GM23248 (cell line): ENCODE measurements around the gene PIP4K2A. TPM values are rescaled to one million over a fixed set of nuclear protein-coding genes. Genes with fewer than 3 reads are reported as not detected.
A peak's percentile ranks its signal among the peaks of the same experiment; 100 is the strongest.

Source experiments
- DNase-seq: peaks from one replicate; pipeline ENCODE4 v3.0.0-alpha.2; 2015
- H2AFZ ChIP-seq: fragments of 200-600 bp; sonication (generic); 2 replicates; pipeline ENCODE4 v1.6.1; 2016; ENCODE audit warnings: antibody characterized with exemption
- H3F3A ChIP-seq: fragments of 200-600 bp; sonication (generic); 2 replicates; pipeline ENCODE4 v1.6.1; 2016; ENCODE audit warnings: mild to moderate bottlenecking, antibody characterized with exemption, mixed run types; ENCODE audit not compliant: insufficient read depth
- H3K27ac ChIP-seq: fragments of 200-600 bp; sonication (generic); 2 replicates; pipeline ENCODE4 v1.5.1; 2016; ENCODE audit warnings: mild to moderate bottlenecking
- H3K27me3 ChIP-seq: fragments of 200-600 bp; sonication (generic); replicated peaks from 2 replicates; pipeline ENCODE4 v1.6.1; 2016; ENCODE audit warnings: mild to moderate bottlenecking; ENCODE audit not compliant: insufficient read depth
- H3K36me3 ChIP-seq: fragments of 200-600 bp; sonication (generic); 2 replicates; pipeline ENCODE4 v1.6.1; 2016; ENCODE audit warnings: low read depth, mild to moderate bottlenecking
- H3K4me1 ChIP-seq: fragments of 200-600 bp; sonication (generic); 2 replicates; pipeline ENCODE4 v1.6.1; 2016; ENCODE audit warnings: mild to moderate bottlenecking; ENCODE audit not compliant: insufficient read depth
- H3K4me2 ChIP-seq: fragments of 200-600 bp; sonication (generic); one replicate; pipeline ENCODE4 v1.6.1; 2016; ENCODE audit warnings: mild to moderate bottlenecking; ENCODE audit not compliant: unreplicated experiment
- H3K4me3 ChIP-seq: fragments of 200-600 bp; sonication (generic); 2 replicates; pipeline ENCODE4 v1.5.1; 2016; ENCODE audit warnings: mild to moderate bottlenecking
- H3K79me2 ChIP-seq: fragments of 200-600 bp; sonication (generic); 2 replicates; pipeline ENCODE4 v1.6.1; 2016; ENCODE audit warnings: mild to moderate bottlenecking; ENCODE audit not compliant: insufficient read depth
- H3K9ac ChIP-seq: fragments of 200-600 bp; sonication (generic); 2 replicates; pipeline ENCODE4 v1.6.1; 2016; ENCODE audit warnings: mild to moderate bottlenecking
- H3K9me2 ChIP-seq: fragments of 200-600 bp; sonication (generic); 2 replicates; pipeline ENCODE4 v1.6.1; 2016; ENCODE audit warnings: mixed run types, mild to moderate bottlenecking, moderate library complexity; ENCODE audit not compliant: insufficient read depth
- H3K9me3 ChIP-seq: fragments of 200-600 bp; sonication (generic); one replicate; pipeline ENCODE4 v1.6.1; 2017; ENCODE audit warnings: low read depth
- H4K20me1 ChIP-seq: fragments of 200-600 bp; sonication (generic); 2 replicates; pipeline ENCODE4 v1.6.0; 2016; ENCODE audit not compliant: insufficient read depth
- EZH2 ChIP-seq: fragments of 200-600 bp; sonication (generic); IDR thresholded peaks from 2 replicates; pipeline ENCODE4 v1.6.1; 2018; ENCODE audit warnings: antibody characterized with exemption, mild to moderate bottlenecking; ENCODE audit not compliant: insufficient read depth, poor library complexity, severe bottlenecking
- EZH2phosphoT487 ChIP-seq: fragments of 200-600 bp; sonication (generic); IDR thresholded peaks from 2 replicates; pipeline ENCODE4 v1.6.1; 2018; ENCODE audit warnings: antibody characterized with exemption, moderate library complexity, mild to moderate bottlenecking, low read depth; ENCODE audit not compliant: insufficient read depth
- whole genome bisulfite sequencing, 2 experiments: methylation state at CpG; one replicate each; pipeline ENCODE4 v1.1.6; 2015 to 2017; ENCODE audit warnings: low lambda C conversion rate in 2 of 2, low coverage in 1 of 2; ENCODE audit errors: missing lambda C conversion rate in 2 of 2; 5-methylcytosine and 5-hydroxymethylcytosine counted together
- in situ Hi-C: fragments of 300-500 bp; cut with MboI; formaldehyde crosslinking; loops from 2 replicates; pipeline ENCODE4 v1.15.0; 2020
- polyA plus RNA-seq: library from polyadenylated mRNA; unstranded; fragments of >200 nt; fragmentation: Nextera tagmentation; extraction: Ambion mirVana; gene quantifications from 2 replicates; pipeline ENCODE4 v1.2.1, GENCODE V29; 2016
- total RNA-seq: library from RNA; depleted of rRNA; stranded (reverse); fragments of >200 nt; shearing (Covaris generic); gene quantifications from 2 replicates; pipeline ENCODE4 v1.2.3, GENCODE V29; 2014

PIP4K2A gene
- total and polyA plus RNA-seq, 2 experiments from 2014 or later: 19.8 to 26.9 TPM

DNA sequence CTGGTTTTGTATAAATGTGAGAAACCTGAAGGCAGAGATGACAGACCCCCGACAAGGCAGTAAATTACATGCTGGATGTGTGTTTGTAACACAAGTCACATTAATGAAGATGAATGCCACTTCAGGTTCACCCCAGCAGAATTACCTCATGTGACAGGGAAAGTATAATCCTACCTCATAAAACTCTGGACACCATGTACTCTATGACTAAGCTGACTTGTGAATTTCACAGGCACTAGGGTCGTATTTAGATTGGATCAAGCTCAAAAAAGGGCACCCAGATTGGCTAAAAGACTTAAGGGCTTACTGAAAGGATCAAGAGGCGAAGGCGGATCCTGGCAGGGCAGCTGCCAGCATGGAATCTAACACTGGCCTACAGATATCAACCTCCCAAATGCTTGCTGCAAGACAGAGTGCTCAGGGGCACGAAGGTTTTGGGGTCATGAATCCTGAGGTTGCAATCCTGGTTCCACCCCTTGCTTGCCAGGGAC lies 161.4 kb downstream of the PIP4K2A start:
- WGBS, 2 experiments: 67% methylated on average over 5 of the region's 5 CpGs

DNA sequence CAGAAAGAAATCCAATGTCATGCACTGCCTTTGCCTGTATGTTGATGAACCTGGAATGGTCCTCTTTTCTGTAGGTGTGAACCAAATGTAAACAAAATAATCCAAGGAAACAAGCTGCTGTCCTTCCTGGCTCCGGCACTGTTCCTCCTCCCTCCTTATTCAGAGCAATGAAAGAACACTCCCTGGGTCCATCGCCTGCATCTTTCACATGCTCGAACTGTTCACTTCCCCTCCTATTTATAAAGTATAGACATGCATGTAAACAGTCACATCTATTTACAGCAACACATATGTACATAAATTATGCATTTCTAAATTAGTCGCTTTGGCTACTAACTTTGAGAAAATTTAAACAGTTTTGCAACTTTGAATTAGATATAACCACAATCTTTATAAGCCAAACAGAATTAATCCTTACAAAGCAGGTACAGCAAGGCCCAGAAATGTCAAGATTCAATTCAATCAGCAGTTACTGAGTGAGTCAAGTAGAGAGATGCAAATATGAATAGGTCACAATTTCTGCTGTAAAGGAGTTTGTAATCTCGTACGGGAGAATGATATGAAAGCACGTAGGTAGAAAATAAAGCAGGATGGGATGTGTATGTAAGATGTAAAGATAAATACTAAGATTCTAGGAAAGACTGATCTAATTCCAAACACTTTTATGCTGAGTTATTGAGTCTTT lies 162.6 kb downstream of the PIP4K2A start:
- Histone ChIP-seq H3K4me2 (no peak overlapping the region), H2AFZ (no peak overlapping the region), H3K4me3 (no peak overlapping the region), H3F3A (no peaks in the 10 kb centered on the region), H3K4me1 (peaks cover 11% of the 10 kb centered on the region; the same call in 1 of the 2 replicates), H3K9me2 (no peaks in the 10 kb centered on the region), H3K79me2 (no peaks in the 10 kb centered on the region), H3K36me3 (peaks cover 4% of the 10 kb centered on the region; the same call in 1 of the 2 replicates), H3K27me3 (no peaks in the 10 kb centered on the region), H3K27ac (no peak overlapping the region), H3K9me3 (no peaks in the 10 kb centered on the region), H4K20me1 (no peaks in the 10 kb centered on the region), H3K9ac (no peak overlapping the region)
- TF ChIP-seq EZH2phosphoT487 (no peak), EZH2 (no peak)
- 90 to 92% methylated on average over 7 of the region's 7 CpGs for WGBS, 2 experiments
- in situ Hi-C loops: loop anchor here (25.0 kb wide), 1 partner anchor 540 kb away; the partner anchor contains the start of gene DNAJC1
- DNase-seq: no peak

More for the DNA sequence above, 161.4 kb downstream of the PIP4K2A start:
- Histone ChIP-seq H4K20me1 (no peaks in the 10 kb centered on the region), H3K27me3 (no peaks in the 10 kb centered on the region), H3K4me1 (peaks cover 11% of the 10 kb centered on the region; the same call in 1 of the 2 replicates), H3K9me3 (no peaks in the 10 kb centered on the region), H2AFZ (no peak overlapping the region), H3K36me3 (peaks cover 4% of the 10 kb centered on the region; the same call in 1 of the 2 replicates), H3K9me2 (no peaks in the 10 kb centered on the region), H3F3A (no peaks in the 10 kb centered on the region), H3K4me3 (no peak overlapping the region), H3K79me2 (no peaks in the 10 kb centered on the region), H3K27ac (no peak overlapping the region), H3K9ac (no peak overlapping the region), H3K4me2 (no peak overlapping the region)
- DNase-seq: peak; percentile 7
- in situ Hi-C loops: loop anchor here (25.0 kb wide), 1 partner anchor 541 kb away; the partner anchor contains the start of gene DNAJC1
- TF ChIP-seq EZH2phosphoT487 (no peak), EZH2 (no peak)

DNA sequence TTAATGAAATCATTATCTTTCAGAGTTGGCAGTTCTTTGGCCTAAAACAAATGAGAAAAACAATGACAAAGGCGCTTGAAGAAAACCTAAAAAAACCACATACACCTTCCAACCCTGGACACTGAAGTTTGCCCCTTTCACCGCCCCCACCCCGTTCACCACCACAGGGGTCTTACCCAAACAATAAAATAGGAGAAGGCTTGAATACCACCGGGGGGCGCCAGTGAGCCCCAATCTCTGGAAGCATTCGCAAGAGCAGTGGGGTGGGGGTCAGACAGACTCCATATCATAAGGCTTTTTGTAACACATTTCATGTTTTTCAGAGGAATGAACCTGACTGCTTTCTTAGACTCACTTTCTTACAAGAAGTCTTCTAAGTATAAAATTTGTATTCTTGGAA lies 163.6 kb downstream of the PIP4K2A start:
- H3K27ac ChIP-seq: no peak overlapping the region
- no peaks in the 10 kb centered on the region for H3K79me2 ChIP-seq
- H3K9me3 ChIP-seq: no peaks in the 10 kb centered on the region
- H3F3A ChIP-seq: no peaks in the 10 kb centered on the region
- peaks cover 4% of the 10 kb centered on the region; the same call in 1 of the 2 replicates for H3K36me3 ChIP-seq
- no peaks in the 10 kb centered on the region for H4K20me1 ChIP-seq
- no peaks in the 10 kb centered on the region for H3K9me2 ChIP-seq
- H3K4me2 ChIP-seq: no peak overlapping the region
- TF ChIP-seq EZH2phosphoT487 (no peak), EZH2 (no peak)
- 45 to 54% methylated on average over 6 of the region's 6 CpGs for WGBS, 2 experiments
- peaks cover 11% of the 10 kb centered on the region; the same call in 1 of the 2 replicates for H3K4me1 ChIP-seq
- H3K9ac ChIP-seq: no peak overlapping the region
- H3K4me3 ChIP-seq: no peak overlapping the region
- in situ Hi-C loops: loop anchor here (25.0 kb wide), 1 partner anchor 538 kb away; the partner anchor contains the start of gene DNAJC1
- no peak overlapping the region for H2AFZ ChIP-seq
- peak; percentile 40 for DNase-seq
- H3K27me3 ChIP-seq: no peaks in the 10 kb centered on the region

DNA sequence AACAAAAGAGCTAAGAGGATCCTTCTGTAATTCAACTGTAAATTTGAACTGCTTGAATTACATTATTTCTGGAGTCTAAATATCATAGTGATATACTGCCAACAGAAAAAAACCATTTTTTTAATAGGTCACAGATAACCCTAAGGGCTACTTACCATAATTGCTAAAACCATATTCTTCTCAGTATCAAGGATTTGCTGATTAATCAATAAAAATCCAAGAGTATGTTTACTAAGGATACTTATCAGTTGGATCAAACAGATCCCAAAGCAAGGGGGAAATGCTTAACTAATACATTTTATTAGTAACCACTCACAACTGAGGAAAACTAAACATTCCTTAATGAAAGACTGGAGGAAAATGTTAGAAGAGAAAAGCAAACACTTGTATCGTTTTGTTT lies 166.0 kb downstream of the PIP4K2A start:
- H3K27me3 ChIP-seq: no peaks in the 10 kb centered on the region
- H3K79me2 ChIP-seq: no peaks in the 10 kb centered on the region
- in situ Hi-C loops: no loop called here
- H3K4me1 ChIP-seq: no peaks in the 10 kb centered on the region
- H3K9ac ChIP-seq: no peak overlapping the region
- H3K4me3 ChIP-seq: no peak overlapping the region
- H4K20me1 ChIP-seq: no peaks in the 10 kb centered on the region
- H3K27ac ChIP-seq: no peak overlapping the region
- WGBS, 2 experiments: 98 to 100% methylated on average over 1 of the region's 1 CpG
- H3K4me2 ChIP-seq: no peak overlapping the region
- no peak overlapping the region for H2AFZ ChIP-seq
- no peaks in the 10 kb centered on the region for H3K9me3 ChIP-seq
- DNase-seq: no peak
- H3K9me2 ChIP-seq: no peaks in the 10 kb centered on the region
- peaks cover 4% of the 10 kb centered on the region; the same call in 1 of the 2 replicates for H3K36me3 ChIP-seq
- TF ChIP-seq EZH2phosphoT487 (no peak), EZH2 (no peak)
- H3F3A ChIP-seq: no peaks in the 10 kb centered on the region
